ENCODE results near the gene ZNF487.

DNA sequence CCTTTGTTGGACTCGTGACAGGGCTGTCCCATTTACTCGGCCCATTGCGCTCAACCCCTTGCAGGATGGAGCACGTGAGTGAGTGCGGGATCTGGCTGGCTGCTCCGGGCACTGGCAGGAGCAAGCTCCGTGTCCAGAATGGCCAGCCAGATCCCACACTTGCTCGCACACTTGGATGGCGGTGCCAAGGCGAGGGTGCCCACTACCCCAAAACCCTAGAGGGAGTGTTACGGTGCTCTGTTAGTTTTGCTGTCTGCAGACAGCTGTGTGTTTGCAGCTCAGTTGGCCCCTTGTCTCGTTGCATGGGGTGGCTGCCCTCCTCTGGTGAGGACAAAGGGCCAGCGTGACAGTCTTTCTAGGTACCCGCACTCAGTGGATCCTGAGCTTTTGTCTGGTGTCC is 34.2 kb downstream of the ZNF487 start:
- no peak for TF ChIP-seq SPI1 (IDR thresholded peaks at IDR 0.05; ENCODE audit: borderline replicate concordance, low read depth)
- TF ChIP-seq CTCF (IDR thresholded peaks at IDR 0.05; ENCODE audit: insufficient read depth, low read length), result no peak
- TF ChIP-seq POLR2AphosphoS5 (IDR thresholded peaks at IDR 0.05; ENCODE audit: low read depth), result no peak
- no peak for TF ChIP-seq REST (IDR thresholded peaks at IDR 0.05; ENCODE audit: insufficient replicate concordance, low read depth)
